Adrenal gland (tissue), 12 donors: ENCODE results near the gene CD180. TPM values are rescaled to one million over a fixed set of nuclear protein-coding genes. Genes with fewer than 3 reads are reported as not detected.
"Not testable (repeated sequence)": the region's sequence is repeated elsewhere in the genome, so short reads cannot be mapped to it uniquely, and the experiment has no call there.

Source experiments
- DNase-seq, 7 donors: peaks; one replicate each; pipeline ENCODE4 v3.0.0-alpha.2; 2019 to 2020
- H3K27ac ChIP-seq, 5 donors: fragments of 200-600 bp; sonication (generic) in 4 of 5; 1 replicate in 3 of 5; 2 replicates in 2 of 5; pipeline versions ENCODE4 v1.5.1 to v1.8.0; 2016 to 2020; ENCODE audit warnings: mild to moderate bottlenecking in 1 of 5
- H3K27me3 ChIP-seq: fragments of 200-600 bp; 2 replicates; pipeline ENCODE4 v1.8.0; 2021
- H3K36me3 ChIP-seq, 2 donors: fragments of 200-600 bp; replicated peaks in 1 of 2; 1 replicate in 1 of 2; 2 replicates in 1 of 2; pipeline versions ENCODE4 v1.5.1 to v1.8.0; 2018 to 2022
- H3K4me1 ChIP-seq, 2 donors: fragments of 200-600 bp; replicated peaks in 1 of 2; 1 replicate in 1 of 2; 2 replicates in 1 of 2; pipeline versions ENCODE4 v1.5.1 to v1.8.0; 2018 to 2021
- H3K4me3 ChIP-seq, 4 donors: fragments of 200-600 bp; sonication (generic) in 3 of 4; one replicate each; pipeline ENCODE4 v1.5.1; 2016 to 2018
- H3K9me3 ChIP-seq, 3 donors: fragments of 200-600 bp; sonication (generic) in 1 of 3; replicated peaks in 1 of 3; 1 replicate in 2 of 3; 2 replicates in 1 of 3; pipeline versions ENCODE4 v1.5.1 to v1.8.0; 2016 to 2021
- CTCF ChIP-seq, 6 experiments: fragments of 450-650 bp in 4 of 6; fragments of 200-600 bp in 2 of 6; sonication (generic) in 1 of 6; IDR thresholded peaks; 1 replicate in 5 of 6; 2 replicates in 1 of 6; pipeline versions ENCODE4 v1.5.1 to v1.8.0; 2016 to 2021; ENCODE audit warnings: antibody characterized with exemption in 6 of 6, mild to moderate bottlenecking in 2 of 6, moderate library complexity in 1 of 6
- POLR2A ChIP-seq, 2 donors: fragments of 450-650 bp; IDR thresholded peaks; one replicate each; pipeline ENCODE4 v1.6.1; 2017; ENCODE audit warnings: antibody characterized with exemption in 2 of 2, mild to moderate bottlenecking in 2 of 2, moderate library complexity in 1 of 2
- WGBS, 4 donors: extraction: QIAGEN DNeasy Blood & Tissue Kit in 2 of 4; methylation state at CpG; one replicate each; pipeline versions ENCODE4 v1.1.5 to v1.1.7; 2013 to 2017; 5-methylcytosine and 5-hydroxymethylcytosine counted together
- intact Hi-C, 2 donors: fragments of 100-400 bp; cut with DNase I; formaldehyde crosslinking; loops; one replicate each; pipeline versions ENCODE4 v1.14.1 to v1.15.0; 2022 to 2023
- polyA plus RNA-seq, 3 donors: library from polyadenylated mRNA; stranded (reverse); fragments of 200-250 nt in 2 of 3; fragments of 350-450 nt in 1 of 3; fragmentation: Illumina TruSeq in 1 of 3; extraction: RNeasy Lipid Tissue Mini Kit (QIAGEN cat#74804) in 1 of 3; gene quantifications; one replicate each; pipeline ENCODE4 v1.2.3, GENCODE V29; 2013 to 2014
- total RNA-seq, 9 donors: library from RNA; depleted of rRNA in 4 of 9; stranded (reverse); fragments of >200 nt in 4 of 9; fragments of 120-200 nt in 1 of 9; fragmentation: NEBNext Ultra II Directional in 1 of 9; extraction: Animal tissue kit (Norgen Biotek cat#: 25700) in 1 of 9; gene quantifications; one replicate each; pipeline versions ENCODE4 v1.1.0 to v1.2.4, GENCODE V29; 2013 to 2023
- donor health status: healthy with polysubstance abuse.
- donor health status: Bipolar disorder and iron deficiency.
- donor health status: DM: yes; HTN: yes; CAD: no.
- donor health status: DM: no; HTN: no; CAD: no.
- donor health status: DM: no; HTN: no; CAD: no.
- donor health status: DM: yes; HTN: yes; CAD: no.

Gene CD180
- total and polyA plus RNA-seq, 12 donors: 0.37 to 3.6 (median 1.6) TPM

- TF ChIP-seq CTCF (IDR thresholded peaks at IDR 0.05) (no peak), POLR2A (IDR thresholded peaks at IDR 0.05) (no peak)
- no peak for DNase-seq
Observed at GRCh38 chr5:67173959-67174358, 22.6 kb downstream of the CD180 start.

DNA sequence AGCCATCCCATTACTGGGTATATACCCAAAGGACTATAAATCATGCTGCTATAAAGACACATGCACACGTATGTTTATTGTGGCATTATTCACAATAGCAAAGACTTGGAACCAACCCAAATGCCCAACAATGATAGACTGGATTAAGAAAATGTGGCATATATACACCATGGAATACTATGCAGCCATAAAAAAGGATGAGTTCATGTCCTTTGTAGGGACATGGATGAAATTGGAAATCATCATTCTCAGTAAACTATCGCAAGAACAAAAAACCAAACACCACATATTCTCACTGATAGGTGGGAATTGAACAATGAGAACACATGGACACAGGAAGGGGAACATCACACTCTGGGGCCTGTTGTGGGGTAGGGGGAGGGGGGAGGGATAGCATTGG lies 23.2 kb downstream of the CD180 start:
- intact Hi-C loops, H3K27me3 ChIP-seq, H3K9me3 ChIP-seq, DNase-seq, H3K27ac ChIP-seq, H3K4me3 ChIP-seq, H3K4me1 ChIP-seq, H3K36me3 ChIP-seq: not testable (repeated sequence)
- 67 to 100% (median 70%) methylated on average over 1 of the region's 2 CpGs; no CpG with 5 or more reads in 1 of the 4 donors for WGBS, 4 donors

More at GRCh38 chr5:67173959-67174358, 22.6 kb downstream of the CD180 start:
- no peaks in the 10 kb centered on the region for H3K27me3 ChIP-seq
- no peak overlapping the region for H3K27ac ChIP-seq
- no peak overlapping the region for H3K4me3 ChIP-seq
- intact Hi-C loops: no loop called here
- no peaks in the 10 kb centered on the region for H3K4me1 ChIP-seq
- no peaks in the 10 kb centered on the region for H3K9me3 ChIP-seq
- WGBS, 4 donors: 96 to 100% (median 98%) methylated on average over 1 of the region's 1 CpG
- no peaks in the 10 kb centered on the region for H3K36me3 ChIP-seq

GRCh38 chr5:67170767-67171166 lies 25.8 kb downstream of the CD180 start:
- Histone ChIP-seq H3K4me3 (no peak overlapping the region), H3K36me3 (no peaks in the 10 kb centered on the region), H3K27me3 (no peaks in the 10 kb centered on the region), H3K27ac (no peak overlapping the region), H3K4me1 (peaks cover 9 to 10% of the 10 kb centered on the region in 2 donors), H3K9me3 (no peaks in the 10 kb centered on the region)
- DNase-seq: no peak
- TF ChIP-seq CTCF (IDR thresholded peaks at IDR 0.05) (no peak), POLR2A (IDR thresholded peaks at IDR 0.05) (no peak)
- intact Hi-C loops: no loop called here
- 73 to 81% (median 78%) methylated on average over 3 of the region's 3 CpGs for WGBS, 4 donors

GRCh38 chr5:67168069-67168468 lies 28.5 kb downstream of the CD180 start:
- peaks cover 11 to 13% of the 10 kb centered on the region in 2 donors for H3K4me1 ChIP-seq
- H3K9me3 ChIP-seq: no peaks in the 10 kb centered on the region
- no peaks in the 10 kb centered on the region for H3K27me3 ChIP-seq
- peaks cover 0 to 17% of the 10 kb centered on the region in 2 donors for H3K36me3 ChIP-seq
- intact Hi-C loops: loop anchor here (5.0 kb wide), 1 partner anchor 39 kb away; no protein-coding TSS in a partner anchor
- no peak overlapping the region for H3K4me3 ChIP-seq
- TF ChIP-seq POLR2A (IDR thresholded peaks at IDR 0.05): no peak
- no peak for TF ChIP-seq CTCF (IDR thresholded peaks at IDR 0.05)
- no peak for DNase-seq
- no peak overlapping the region for H3K27ac ChIP-seq
- WGBS, 4 donors: 94 to 98% (median 96%) methylated on average over 4 of the region's 4 CpGs
